Measurements from ENCODE around the gene EDC3.
A peak's percentile ranks its signal among the peaks of the same experiment; 100 is the strongest.

EDC3 gene

GRCh38 chr15:74613953-74614743 is 81.7 kb downstream of the EDC3 start:
- Histone ChIP-seq H3K27me3 (ENCODE audit: low read depth) (peaks cover 11% of the 10 kb centered on the region; the same call in 1 of the 2 replicates), H3K4me3 (peak overlapping the region; percentile 99), H3K4me1 (peaks cover 12% of the 10 kb centered on the region), H3K9me3 (no peaks in the 10 kb centered on the region), H3K36me3 (replicated peaks) (peaks cover 30% of the 10 kb centered on the region)
- in situ Hi-C loops (cut with MboI; ENCODE audit: low sequenced_read_pairs) = no loop called here
- DNase-seq (ENCODE audit: low spot score in 2 of 2) = no peak

GRCh38 chr15:74613089-74613952 is 82.5 kb downstream of the EDC3 start:
- Histone ChIP-seq H3K36me3 (replicated peaks) (peaks cover 23% of the 10 kb centered on the region), H3K4me1 (peaks cover 12% of the 10 kb centered on the region), H3K27me3 (ENCODE audit: low read depth) (peaks cover 20% of the 10 kb centered on the region), H3K9me3 (no peaks in the 10 kb centered on the region), H3K4me3 (no peak overlapping the region)
- in situ Hi-C loops (cut with MboI; ENCODE audit: low sequenced_read_pairs) = no loop called here
- no peak for DNase-seq (ENCODE audit: low spot score in 2 of 2)

- in situ Hi-C loops (cut with MboI; ENCODE audit: low sequenced_read_pairs) = no loop called here
- Histone ChIP-seq H3K36me3 (replicated peaks) (peaks cover 17% of the 10 kb centered on the region), H3K27me3 (ENCODE audit: low read depth) (peaks cover 26% of the 10 kb centered on the region), H3K4me3 (no peak overlapping the region), H3K4me1 (peaks cover 11% of the 10 kb centered on the region), H3K9me3 (no peaks in the 10 kb centered on the region)
- no peak for DNase-seq (ENCODE audit: low spot score in 2 of 2)
Measured at GRCh38 chr15:74612677-74613076, 83.1 kb downstream of the EDC3 start.

DNA sequence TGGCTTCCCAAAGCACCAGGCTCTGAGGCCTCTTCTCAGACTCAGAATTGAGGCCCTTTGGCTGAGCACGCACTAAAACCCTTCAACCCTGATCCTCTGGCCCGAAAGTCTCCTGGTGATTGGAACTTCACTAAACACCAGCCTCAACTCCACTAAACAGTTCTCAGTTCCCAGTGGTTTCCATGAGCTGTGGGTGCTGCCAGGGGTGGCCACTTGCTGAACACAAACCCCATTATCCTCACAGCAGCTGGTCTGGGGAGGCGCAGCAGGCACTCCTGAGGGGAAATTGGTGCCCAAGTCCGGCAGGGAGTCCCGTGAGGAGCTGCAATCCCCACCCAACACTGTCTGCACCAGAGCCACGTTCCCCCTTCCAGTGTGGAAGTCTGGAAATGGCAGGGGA is 84.0 kb downstream of the EDC3 start:
- H3K9me3 ChIP-seq = no peaks in the 10 kb centered on the region

DNA sequence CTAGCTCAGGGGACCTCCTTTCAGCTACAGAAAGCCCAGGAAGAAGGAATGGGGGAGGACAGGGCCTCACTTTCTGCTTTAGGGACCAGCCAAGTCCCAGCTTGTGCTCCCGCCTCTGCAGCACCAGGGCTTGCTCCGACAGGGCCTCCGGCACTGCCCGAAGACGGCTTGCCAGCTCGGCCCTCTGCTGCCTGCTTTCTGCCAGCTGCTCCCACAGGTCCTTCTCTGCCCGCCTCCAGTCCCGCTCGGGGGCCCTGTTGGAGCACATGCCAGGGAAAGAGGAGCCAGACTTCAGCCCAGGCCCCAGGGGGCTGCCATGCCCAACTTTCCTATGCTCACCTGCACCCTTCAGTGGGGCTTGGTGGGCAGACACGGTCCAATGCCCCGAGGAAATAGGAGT is 84.5 kb downstream of the EDC3 start:
- in situ Hi-C loops (cut with MboI; ENCODE audit: low sequenced_read_pairs) = no loop called here

More for the DNA sequence above, 84.0 kb downstream of the EDC3 start:
- no peak overlapping the region for H3K4me3 ChIP-seq
- peaks cover 3% of the 10 kb centered on the region for H3K4me1 ChIP-seq
- peaks cover 8% of the 10 kb centered on the region for H3K36me3 ChIP-seq (replicated peaks)
- no peak for DNase-seq (ENCODE audit: low spot score in 2 of 2)
- peaks cover 31% of the 10 kb centered on the region for H3K27me3 ChIP-seq (ENCODE audit: low read depth)
- in situ Hi-C loops (cut with MboI; ENCODE audit: low sequenced_read_pairs) = no loop called here

GRCh38 chr15:74610302-74610951 is 85.4 kb downstream of the EDC3 start:
- no peaks in the 10 kb centered on the region for H3K9me3 ChIP-seq
- DNase-seq (ENCODE audit: low spot score in 2 of 2) = no peak
- H3K36me3 ChIP-seq (replicated peaks) = no peaks in the 10 kb centered on the region
- in situ Hi-C loops (cut with MboI; ENCODE audit: low sequenced_read_pairs) = no loop called here
- peaks cover 31% of the 10 kb centered on the region for H3K27me3 ChIP-seq (ENCODE audit: low read depth)
- no peak overlapping the region for H3K4me3 ChIP-seq
- no peaks in the 10 kb centered on the region for H3K4me1 ChIP-seq

More for the DNA sequence above, 84.5 kb downstream of the EDC3 start:
- Histone ChIP-seq H3K4me1 (no peaks in the 10 kb centered on the region), H3K4me3 (no peak overlapping the region), H3K27me3 (ENCODE audit: low read depth) (peaks cover 31% of the 10 kb centered on the region), H3K9me3 (no peaks in the 10 kb centered on the region), H3K36me3 (replicated peaks) (peaks cover 7% of the 10 kb centered on the region)
- DNase-seq (ENCODE audit: low spot score in 2 of 2) = no peak

DNA sequence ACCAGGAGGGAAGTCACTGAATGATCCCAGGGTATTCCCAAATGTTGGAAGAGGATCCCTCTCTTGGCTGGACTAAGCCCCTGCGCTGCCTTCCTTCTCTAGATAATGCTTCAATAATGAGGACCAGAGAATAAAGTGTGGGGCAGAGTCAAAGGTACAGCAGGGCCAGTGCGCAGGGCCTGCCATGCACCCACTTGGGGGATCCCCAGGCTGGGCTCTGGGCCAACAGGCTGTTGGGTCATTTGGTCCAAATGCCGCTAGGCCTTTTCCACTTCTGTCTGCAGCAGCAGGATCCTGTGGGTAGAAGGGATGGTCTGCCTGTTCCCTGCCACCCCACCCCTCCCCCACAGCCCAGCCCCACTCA is 85.9 kb downstream of the EDC3 start:
- Histone ChIP-seq H3K9me3 (no peaks in the 10 kb centered on the region), H3K27me3 (ENCODE audit: low read depth) (peaks cover 31% of the 10 kb centered on the region), H3K36me3 (replicated peaks) (no peaks in the 10 kb centered on the region), H3K4me1 (no peaks in the 10 kb centered on the region), H3K4me3 (no peak overlapping the region)
- DNase-seq (ENCODE audit: low spot score in 2 of 2) = no peak
- in situ Hi-C loops (cut with MboI; ENCODE audit: low sequenced_read_pairs) = no loop called here

DNA sequence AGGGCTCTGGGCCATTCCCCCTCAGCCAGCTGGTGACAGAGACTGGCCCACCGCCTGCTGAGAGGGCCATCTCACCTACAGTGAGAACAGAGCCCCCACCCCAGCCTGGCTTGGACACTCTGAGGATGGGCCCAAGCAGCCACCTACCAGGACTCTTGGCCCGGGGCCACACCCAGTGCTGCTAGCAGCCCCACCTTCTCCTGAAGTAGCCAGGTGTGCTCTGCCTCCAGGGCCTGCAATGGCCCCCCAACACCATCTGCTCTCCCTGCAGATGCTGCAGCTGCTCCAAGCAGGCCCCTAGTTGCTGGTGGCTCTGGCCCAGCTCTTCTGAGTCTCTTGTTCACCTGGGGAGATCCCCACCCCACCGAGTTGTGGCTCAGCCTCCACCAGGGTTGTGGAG is 87.0 kb downstream of the EDC3 start:
- Histone ChIP-seq H3K9me3 (no peaks in the 10 kb centered on the region), H3K36me3 (replicated peaks) (no peaks in the 10 kb centered on the region), H3K27me3 (ENCODE audit: low read depth) (peaks cover 31% of the 10 kb centered on the region), H3K4me1 (no peaks in the 10 kb centered on the region), H3K4me3 (no peak overlapping the region)
- in situ Hi-C loops (cut with MboI; ENCODE audit: low sequenced_read_pairs) = no loop called here
- DNase-seq (ENCODE audit: low spot score in 2 of 2) = no peak

DNA sequence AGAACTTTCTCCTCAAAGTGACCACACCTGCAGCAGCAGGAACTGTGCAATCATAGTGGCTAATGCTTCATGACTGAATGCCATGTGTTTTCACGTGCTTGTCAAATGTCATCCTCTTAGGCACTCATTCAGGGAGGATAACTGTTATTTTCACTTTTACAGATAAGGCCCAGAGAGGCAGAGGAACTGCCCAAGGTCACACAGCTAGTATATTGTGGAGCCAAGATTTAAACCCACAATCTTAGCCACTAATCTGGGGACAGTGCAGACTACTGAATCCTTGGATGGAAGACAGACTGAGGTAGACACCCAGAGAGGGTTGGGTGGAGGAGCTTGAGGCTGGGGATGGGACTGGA is 90.1 kb downstream of the EDC3 start:
- no peaks in the 10 kb centered on the region for H3K4me1 ChIP-seq
- DNase-seq (ENCODE audit: low spot score in 2 of 2) = no peak
- no peaks in the 10 kb centered on the region; the same call in 1 of the 2 replicates for H3K36me3 ChIP-seq (replicated peaks)
- no peak overlapping the region for H3K4me3 ChIP-seq
- in situ Hi-C loops (cut with MboI; ENCODE audit: low sequenced_read_pairs) = no loop called here
- peaks cover 31% of the 10 kb centered on the region for H3K27me3 ChIP-seq (ENCODE audit: low read depth)
- H3K9me3 ChIP-seq = no peaks in the 10 kb centered on the region

DNA sequence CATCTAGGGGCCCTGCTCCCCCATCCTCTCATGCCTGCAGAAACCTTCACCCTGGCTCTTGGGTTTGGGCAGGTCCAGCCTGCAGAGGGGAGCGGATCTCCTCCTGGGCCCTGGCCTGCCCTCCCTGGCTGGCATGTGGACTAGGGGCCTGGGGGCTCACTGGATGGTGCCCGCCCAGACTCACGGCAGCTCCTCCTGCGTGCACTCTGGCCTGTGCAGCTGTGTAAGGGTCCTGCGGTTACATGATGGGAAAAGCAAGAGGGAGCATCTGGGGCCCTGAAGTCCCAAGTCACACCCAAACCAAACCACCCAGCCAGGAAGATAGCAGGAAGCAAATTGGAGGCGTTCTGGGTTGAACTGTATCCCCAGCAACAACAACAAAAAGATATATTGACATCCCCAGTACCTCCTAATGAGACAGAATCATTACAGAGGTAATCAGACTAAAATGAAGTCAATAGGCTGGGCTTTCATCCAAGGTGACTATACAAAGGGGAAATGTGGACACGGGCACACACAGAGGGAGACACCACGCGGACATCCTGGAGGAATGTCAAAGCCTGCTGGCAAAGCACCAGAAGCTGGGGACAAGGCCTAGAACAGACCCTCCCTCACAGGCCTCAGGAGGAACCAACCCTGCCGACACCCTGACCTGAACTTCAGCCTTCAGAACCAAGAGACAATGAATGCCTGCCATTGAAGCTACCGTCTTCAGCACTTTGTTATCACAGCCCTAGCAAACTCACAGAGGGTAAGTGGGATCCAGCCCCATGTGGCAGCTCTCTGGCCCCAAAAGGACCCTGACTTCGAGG is 90.6 kb downstream of the EDC3 start:
- Histone ChIP-seq H3K9me3 (no peaks in the 10 kb centered on the region), H3K4me1 (no peaks in the 10 kb centered on the region), H3K27me3 (ENCODE audit: low read depth) (peaks cover 29% of the 10 kb centered on the region), H3K36me3 (replicated peaks) (peaks cover 5% of the 10 kb centered on the region; the same call in 1 of the 2 replicates), H3K4me3 (no peak overlapping the region)
- DNase-seq (ENCODE audit: low spot score in 2 of 2) = no peak
- in situ Hi-C loops (cut with MboI; ENCODE audit: low sequenced_read_pairs) = no loop called here

GRCh38 chr15:74603789-74604705 is 91.8 kb downstream of the EDC3 start:
- DNase-seq (ENCODE audit: low spot score in 2 of 2) = no peak
- Histone ChIP-seq H3K4me3 (no peak overlapping the region), H3K36me3 (replicated peaks) (peaks cover 14% of the 10 kb centered on the region; the same call in 1 of the 2 replicates), H3K4me1 (no peaks in the 10 kb centered on the region), H3K27me3 (ENCODE audit: low read depth) (peaks cover 19% of the 10 kb centered on the region), H3K9me3 (no peaks in the 10 kb centered on the region)
- in situ Hi-C loops (cut with MboI; ENCODE audit: low sequenced_read_pairs) = no loop called here

GRCh38 chr15:74603026-74603788 is 92.6 kb downstream of the EDC3 start:
- no peaks in the 10 kb centered on the region for H3K9me3 ChIP-seq
- DNase-seq (ENCODE audit: low spot score in 2 of 2) = no peak
- in situ Hi-C loops (cut with MboI; ENCODE audit: low sequenced_read_pairs) = no loop called here
- H3K36me3 ChIP-seq (replicated peaks) = peaks cover 22% of the 10 kb centered on the region
- no peak overlapping the region for H3K4me3 ChIP-seq
- peaks cover 11% of the 10 kb centered on the region for H3K27me3 ChIP-seq (ENCODE audit: low read depth)
- no peaks in the 10 kb centered on the region for H3K4me1 ChIP-seq
